ENCODE data around the gene ETFDH.

ETFDH gene

GRCh38 chr4:158671915-158672806 is at the start of gene ETFDH:
TSS of gene ETFDH (plus strand) at chr4:158672296. CDS start at chr4:158672457, 161 bp downstream.
- H3K4me3 ChIP-seq (ENCODE audit: low read depth, low read length), result peak within 1 kb of the TSS; percentile 96
- DNase-seq (ENCODE audit: low read depth), result peak; percentile 99
- TF ChIP-seq POLR2A (IDR thresholded peaks at IDR 0.05; ENCODE audit: extremely low read depth, insufficient read length) (peak; percentile 29), MYC (IDR thresholded peaks at IDR 0.05; ENCODE audit: low read depth, low read length) (peak; percentile 76), CTCF (IDR thresholded peaks at IDR 0.05; ENCODE audit: low read depth, low read length) (peak; percentile 35), MAX (IDR thresholded peaks at IDR 0.05; ENCODE audit: low read depth, low read length) (peak; percentile 47)

- peak; percentile 59 for DNase-seq (ENCODE audit: low read depth)
- H3K4me3 ChIP-seq (ENCODE audit: low read depth, low read length), result no peak overlapping the region
- TF ChIP-seq MAX (IDR thresholded peaks at IDR 0.05; ENCODE audit: low read depth, low read length) (no peak), CTCF (IDR thresholded peaks at IDR 0.05; ENCODE audit: low read depth, low read length) (peak; percentile 38)
Observed at GRCh38 chr4:158624889-158625478, 47.1 kb upstream of the ETFDH start.

GRCh38 chr4:158625544-158625943 is 46.6 kb upstream of the ETFDH start:
- H3K4me3 ChIP-seq (ENCODE audit: low read depth, low read length), result no peak overlapping the region
- no peak for DNase-seq (ENCODE audit: low read depth)
- TF ChIP-seq POLR2A (IDR thresholded peaks at IDR 0.05; ENCODE audit: extremely low read depth, insufficient read length), result no peak
- no peak for TF ChIP-seq MYC (IDR thresholded peaks at IDR 0.05; ENCODE audit: low read depth, low read length)
- no peak for TF ChIP-seq MAX (IDR thresholded peaks at IDR 0.05; ENCODE audit: low read depth, low read length)
- TF ChIP-seq CTCF (IDR thresholded peaks at IDR 0.05; ENCODE audit: low read depth, low read length), result no peak

GRCh38 chr4:158630893-158631292 is 41.2 kb upstream of the ETFDH start:
- DNase-seq (ENCODE audit: low read depth), result no peak
- no peak for TF ChIP-seq MAX (IDR thresholded peaks at IDR 0.05; ENCODE audit: low read depth, low read length)
- TF ChIP-seq CTCF (IDR thresholded peaks at IDR 0.05; ENCODE audit: low read depth, low read length), result no peak
- TF ChIP-seq POLR2A (IDR thresholded peaks at IDR 0.05; ENCODE audit: extremely low read depth, insufficient read length), result no peak
- no peak for TF ChIP-seq MYC (IDR thresholded peaks at IDR 0.05; ENCODE audit: low read depth, low read length)
- no peak overlapping the region for H3K4me3 ChIP-seq (ENCODE audit: low read depth, low read length)

- no peak overlapping the region for H3K4me3 ChIP-seq (ENCODE audit: low read depth, low read length)
- TF ChIP-seq POLR2A (IDR thresholded peaks at IDR 0.05; ENCODE audit: extremely low read depth, insufficient read length) (no peak), CTCF (IDR thresholded peaks at IDR 0.05; ENCODE audit: low read depth, low read length) (no peak), MYC (IDR thresholded peaks at IDR 0.05; ENCODE audit: low read depth, low read length) (no peak), MAX (IDR thresholded peaks at IDR 0.05; ENCODE audit: low read depth, low read length) (no peak)
- DNase-seq (ENCODE audit: low read depth), result no peak
Observed at GRCh38 chr4:158636619-158637018, 35.5 kb upstream of the ETFDH start.

Measured in NB4 (cell line).